H1 (cell line): ENCODE data around the gene ERO1A. TPM values are rescaled to one million over a fixed set of nuclear protein-coding genes. Genes with fewer than 3 reads are reported as not detected.

ENCODE experiments used
- CTCF ChIA-PET: fragments of 300-600 bp; sonication (Branson Sonifier 250); formaldehyde crosslinking; loops from one replicate; lab custom pipeline; 2021; ENCODE audit not compliant: partially characterized antibody; lab: Charles Lee
- POLR2A ChIA-PET: fragments of 300-600 bp; sonication (Branson Sonifier 250); formaldehyde crosslinking; loops from one replicate; lab custom pipeline; 2021; ENCODE audit warnings: inconsistent platforms; ENCODE audit not compliant: partially characterized antibody; lab: Charles Lee
- DNase-seq, 2 experiments: peaks; one replicate each; pipeline versions ENCODE4 v3.0.0 to v3.0.0-alpha.2; 2010 to 2022; ENCODE audit warnings: low spot score in 2 of 2, low read depth in 1 of 2, mixed read lengths in 1 of 2
- FAIRE-seq: peaks from 2 replicates; lab custom pipeline; 2011; peaks lifted over from hg19 to GRCh38; lab: Jason Lieb, UNC
- H2AFZ ChIP-seq: 2 replicates; pipeline ENCODE4 v1.8.1; 2012; ENCODE audit warnings: low read length, inconsistent platforms
- H2AK5ac ChIP-seq: 2 replicates; pipeline ENCODE4 v1.6.1; 2013; ENCODE audit warnings: low read depth, low read length
- H2BK120ac ChIP-seq: replicated peaks from 2 replicates; pipeline ENCODE3; 2013; ENCODE audit warnings: low read depth, low read length, inconsistent platforms
- H2BK12ac ChIP-seq: 2 replicates; pipeline ENCODE4 v1.6.1; 2013; ENCODE audit warnings: low read depth, low read length
- H2BK15ac ChIP-seq: 2 replicates; pipeline ENCODE4 v1.6.1; 2013; ENCODE audit warnings: low read length
- H2BK20ac ChIP-seq: 2 replicates; pipeline ENCODE4 v1.6.1; 2013; ENCODE audit warnings: low read length
- H2BK5ac ChIP-seq: 2 replicates; pipeline ENCODE4 v1.6.1; 2013; ENCODE audit warnings: low read depth, low read length
- H3K14ac ChIP-seq: 2 replicates; pipeline ENCODE4 v1.6.1; 2013; ENCODE audit warnings: inconsistent platforms; ENCODE audit not compliant: insufficient read length
- H3K18ac ChIP-seq: 2 replicates; pipeline ENCODE4 v1.6.1; 2013; ENCODE audit warnings: low read length; ENCODE audit errors: extremely low read depth
- H3K23ac ChIP-seq: 2 replicates; pipeline ENCODE4 v1.6.1; 2013; ENCODE audit warnings: inconsistent platforms; ENCODE audit not compliant: insufficient read length
- H3K23me2 ChIP-seq: 2 replicates; pipeline ENCODE4 v1.6.1; 2013; ENCODE audit warnings: low read depth, low read length
- H3K27ac ChIP-seq: 2 replicates; pipeline ENCODE4 v1.6.1; 2011; ENCODE audit warnings: low read depth, low read length, inconsistent platforms
- H3K27me3 ChIP-seq, 4 experiments: replicated peaks in 1 of 4; 1 replicate in 1 of 4; 2 replicates in 3 of 4; pipeline versions ENCODE4 v1.6.1 to v1.8.1; 2011 to 2013; ENCODE audit warnings: low read length in 3 of 4, mild to moderate bottlenecking in 3 of 4, inconsistent platforms in 2 of 4, mixed read lengths in 2 of 4, moderate library complexity in 1 of 4; ENCODE audit not compliant: control insufficient read depth in 3 of 4, insufficient read depth in 3 of 4; ENCODE audit errors: extremely low read depth in 1 of 4
- H3K36me3 ChIP-seq, 4 experiments: 2 replicates each; pipeline versions ENCODE4 v1.6.1 to v1.8.1; 2011 to 2013; ENCODE audit warnings: mild to moderate bottlenecking in 4 of 4, low read length in 3 of 4, moderate library complexity in 2 of 4, control low read depth in 1 of 4, inconsistent platforms in 1 of 4; ENCODE audit not compliant: insufficient read depth in 4 of 4, control insufficient read depth in 2 of 4
- H3K4ac ChIP-seq: replicated peaks from 2 replicates; pipeline ENCODE3; 2013; ENCODE audit warnings: low read length, low read depth, mixed read lengths, inconsistent platforms; ENCODE audit not compliant: insufficient read length
- H3K4me1 ChIP-seq, 4 experiments: replicated peaks in 1 of 4; 1 replicate in 1 of 4; 2 replicates in 3 of 4; pipeline versions ENCODE4 v1.6.1 to v1.8.1; 2011 to 2013; ENCODE audit warnings: low read length in 3 of 4, inconsistent platforms in 2 of 4, mixed read lengths in 1 of 4; ENCODE audit not compliant: insufficient read depth in 4 of 4, control insufficient read depth in 3 of 4
- H3K4me2 ChIP-seq, 2 experiments: 2 replicates each; pipeline versions ENCODE4 v1.6.1 to v1.8.1; 2011 to 2013; ENCODE audit warnings: low read depth in 2 of 2, low read length in 2 of 2, control low read depth in 1 of 2, inconsistent platforms in 1 of 2, mild to moderate bottlenecking in 1 of 2; ENCODE audit not compliant: insufficient read depth in 1 of 2
- H3K4me3 ChIP-seq, 4 experiments: fragments of 200-600, 300-600 bp in 1 of 4; sonication (generic), shearing (Covaris generic), sonication (Bioruptor Twin) in 1 of 4; 2 replicates each; pipeline versions ENCODE4 v1.5.1 to v1.8.1; 2011 to 2016; ENCODE audit warnings: low read length in 4 of 4, low read depth in 3 of 4, control low read depth in 2 of 4, inconsistent platforms in 2 of 4, mild to moderate bottlenecking in 2 of 4, mixed read lengths in 1 of 4, moderate library complexity in 1 of 4; ENCODE audit not compliant: insufficient read depth in 2 of 4; ENCODE audit errors: extremely low read depth in 1 of 4
- H3K56ac ChIP-seq: replicated peaks from 2 replicates; pipeline ENCODE3; 2013; ENCODE audit warnings: low read depth, mild to moderate bottlenecking, mixed read lengths, low read length, inconsistent platforms; ENCODE audit not compliant: insufficient read length
- H3K79me1 ChIP-seq: 2 replicates; pipeline ENCODE4 v1.6.1; 2013; ENCODE audit warnings: low read depth, low read length, control low read depth
- H3K79me2 ChIP-seq, 2 experiments: 2 replicates each; pipeline versions ENCODE4 v1.6.1 to v1.8.1; 2012 to 2013; ENCODE audit warnings: low read length in 2 of 2, mild to moderate bottlenecking in 2 of 2, inconsistent platforms in 1 of 2; ENCODE audit not compliant: insufficient read depth in 2 of 2, control insufficient read depth in 1 of 2
- H3K9ac ChIP-seq, 4 experiments: replicated peaks in 1 of 4; 1 replicate in 1 of 4; 2 replicates in 3 of 4; pipeline versions ENCODE4 v1.6.1 to v1.8.1; 2011 to 2013; ENCODE audit warnings: low read depth in 3 of 4, low read length in 3 of 4, control low read depth in 2 of 4, mild to moderate bottlenecking in 2 of 4, moderate library complexity in 2 of 4, inconsistent platforms in 1 of 4; ENCODE audit errors: extremely low read depth in 1 of 4
- H3K9me3 ChIP-seq, 2 experiments: 2 replicates each; pipeline versions ENCODE4 v1.6.1 to v1.8.1; 2012 to 2013; ENCODE audit warnings: mild to moderate bottlenecking in 2 of 2, moderate library complexity in 2 of 2, control low read depth in 1 of 2, inconsistent platforms in 1 of 2, low read depth in 1 of 2, low read length in 1 of 2, mixed read lengths in 1 of 2; ENCODE audit not compliant: insufficient read depth in 2 of 2
- H4K20me1 ChIP-seq, 2 experiments: replicated peaks in 1 of 2; 2 replicates each; pipeline versions ENCODE3 to v1.8.1; 2011 to 2013; ENCODE audit warnings: inconsistent platforms in 2 of 2, low read length in 2 of 2, mild to moderate bottlenecking in 1 of 2; ENCODE audit not compliant: insufficient read depth in 2 of 2, control insufficient read depth in 1 of 2
- H4K5ac ChIP-seq: 2 replicates; pipeline ENCODE4 v1.6.1; 2013; ENCODE audit warnings: low read length, low read depth, mixed read lengths, inconsistent platforms; ENCODE audit not compliant: insufficient read length
- H4K8ac ChIP-seq: 2 replicates; pipeline ENCODE4 v1.8.0; 2013; ENCODE audit warnings: mild to moderate bottlenecking, moderate library complexity, low read length, inconsistent platforms; ENCODE audit not compliant: insufficient read depth; ENCODE audit errors: extremely low read depth
- H4K91ac ChIP-seq: replicated peaks from 2 replicates; pipeline ENCODE3; 2013; ENCODE audit warnings: low read length, mixed read lengths, inconsistent platforms; ENCODE audit not compliant: insufficient read length
- CHD1 ChIP-seq: IDR thresholded peaks from 2 replicates; pipeline ENCODE4 v1.6.1; 2012; ENCODE audit warnings: low read depth, low read length, improper control_type of control experiment
- EP300 ChIP-seq, 2 experiments: IDR thresholded peaks; 1 replicate in 1 of 2; 2 replicates in 1 of 2; pipeline ENCODE4 v1.6.1; 2011 to 2012; ENCODE audit warnings: low read depth in 2 of 2, low read length in 2 of 2, mild to moderate bottlenecking in 2 of 2, borderline replicate concordance in 1 of 2, inconsistent platforms in 1 of 2, moderate library complexity in 1 of 2
- GTF2F1 ChIP-seq: IDR thresholded peaks from 2 replicates; pipeline ENCODE4 v1.6.1; 2012; ENCODE audit warnings: low read depth, low read length, improper control_type of control experiment, borderline replicate concordance
- JUN ChIP-seq: IDR thresholded peaks from 2 replicates; pipeline ENCODE4 v1.6.1; 2011; ENCODE audit warnings: low read depth, mild to moderate bottlenecking, improper control_type of control experiment, low read length
- KDM1A ChIP-seq: fragments of 200-600, 300-600 bp; sonication (generic); IDR thresholded peaks from 2 replicates; pipeline ENCODE4 v1.7.1; 2016; ENCODE audit warnings: mild to moderate bottlenecking, low read length, borderline replicate concordance
- MAX ChIP-seq: IDR thresholded peaks from 2 replicates; pipeline ENCODE4 v1.6.1; 2012; ENCODE audit warnings: inconsistent platforms
- NANOG ChIP-seq: IDR thresholded peaks from 2 replicates; pipeline ENCODE4 v1.6.1; 2011; ENCODE audit warnings: low read length, low read depth, mild to moderate bottlenecking, inconsistent platforms; ENCODE audit not compliant: insufficient read depth, poor library complexity, severe bottlenecking
- NRF1 ChIP-seq: IDR thresholded peaks from 2 replicates; pipeline ENCODE4 v1.6.1; 2011; ENCODE audit warnings: mild to moderate bottlenecking, low read depth, low read length, improper control_type of control experiment
- POLR2A ChIP-seq, 2 experiments: IDR thresholded peaks; 1 replicate in 1 of 2; 2 replicates in 1 of 2; pipeline ENCODE4 v1.6.1; 2011; ENCODE audit warnings: low read depth in 2 of 2, low read length in 2 of 2, mild to moderate bottlenecking in 2 of 2; ENCODE audit errors: control extremely low read depth in 1 of 2
- RBBP5 ChIP-seq: IDR thresholded peaks from 2 replicates; pipeline ENCODE4 v1.7.1; 2012; ENCODE audit warnings: low read depth, mild to moderate bottlenecking, inconsistent platforms, low read length, moderate library complexity, borderline replicate concordance
- RNF2 ChIP-seq: fragments of 200-900, 300-1000 bp; sonication (generic); IDR thresholded peaks from 2 replicates; pipeline ENCODE4 v1.7.1; 2016; ENCODE audit warnings: borderline replicate concordance, low read depth, mild to moderate bottlenecking, antibody characterized with exemption, low read length; ENCODE audit not compliant: poor library complexity, severe bottlenecking; ENCODE audit errors: missing control alignments
- SAP30 ChIP-seq: fragments of 300-600 bp; sonication (generic); IDR thresholded peaks from 2 replicates; pipeline ENCODE4 v1.7.1; 2012; ENCODE audit warnings: low read length, moderate library complexity, mild to moderate bottlenecking, inconsistent platforms; ENCODE audit not compliant: insufficient read depth, insufficient replicate concordance
- TAF1 ChIP-seq: IDR thresholded peaks from 2 replicates; pipeline ENCODE4 v1.6.1; 2011; ENCODE audit warnings: mild to moderate bottlenecking, low read depth, low read length
- WGBS, 2 experiments: shearing (Covaris generic) in 1 of 2; methylation state at CpG; one replicate each; pipeline versions ENCODE4 v1.1.6 to v1.1.7; 2013 to 2015; ENCODE audit warnings: low lambda C conversion rate in 2 of 2, mixed read lengths in 2 of 2, inconsistent platforms in 1 of 2, low coverage in 1 of 2, missing lambda C conversion rate in 1 of 2; ENCODE audit not compliant: insufficient replicate concordance in 2 of 2, insufficient coverage in 1 of 2, insufficient read length in 1 of 2; ENCODE audit errors: extremely low coverage in 1 of 2, missing lambda C conversion rate in 1 of 2; 5-methylcytosine and 5-hydroxymethylcytosine counted together
- polyA plus RNA-seq, 7 experiments: library from polyadenylated mRNA; depleted of rRNA in 3 of 7; stranded (reverse) in 5 of 7; unstranded in 2 of 7; fragments of >200 nt in 5 of 7; fragments of 200-250 nt in 2 of 7; gene quantifications; 1 replicate in 5 of 7; 2 replicates in 1 of 7; 4 replicates in 1 of 7; pipeline versions ENCODE4 v1.2.1 to v1.2.3, GENCODE V29; 2011 to 2013; ENCODE audit warnings: missing spikeins in 2 of 7, mixed read lengths in 2 of 7
- total RNA-seq: library from RNA; stranded (reverse); fragmentation: NEBNext Ultra II Directional; extraction: Animal tissue kit (Norgen Biotek cat#: 25700); gene quantifications from 2 replicates; pipeline ENCODE4 v1.2.1, GENCODE V29; 2021

The ERO1A gene
- total and polyA plus RNA-seq, 2 of the 8 experiments (the other 6 are each of a cell fraction or from before 2014, with no cell fraction given), result 15.7 to 42.0 TPM

- Histone ChIP-seq H3K4me1 (peaks cover 0 to 3% (median 1%) of the 10 kb centered on the region in 4 experiments; a peak in 1 of 7 replicates), H2AFZ (no peak overlapping the region), H3K18ac (no peak overlapping the region), H3K36me3 (peaks cover 0 to 2% (median 0%) of the 10 kb centered on the region in 4 experiments; a peak in 2 of 8 replicates), H2BK20ac (no peak overlapping the region), H3K27ac (no peak overlapping the region), H4K8ac (no peak overlapping the region), H3K9ac (no peak overlapping the region), H4K91ac (no peak overlapping the region), H2BK12ac (no peak overlapping the region), H2BK5ac (no peak overlapping the region), H3K79me2 (peaks cover 11 to 16% of the 10 kb centered on the region in 2 experiments; a peak in 3 of 4 replicates), H3K79me1 (no peaks in the 10 kb centered on the region), H3K27me3 (no peaks in the 10 kb centered on the region), H3K9me3 (no peaks in the 10 kb centered on the region), H4K5ac (no peak overlapping the region), H3K4ac (no peak overlapping the region), H2AK5ac (no peak overlapping the region), H3K14ac (no peak overlapping the region), H2BK120ac (no peak overlapping the region), H2BK15ac (no peak overlapping the region), H3K56ac (no peak overlapping the region), H3K23ac (no peak overlapping the region), H4K20me1 (no peaks in the 10 kb centered on the region), H3K4me2 (no peak overlapping the region), H3K4me3 (no peak overlapping the region), H3K23me2 (peaks cover 2% of the 10 kb centered on the region; the same call in 1 of the 2 replicates)
- CTCF ChIA-PET, result interaction anchor here (1.2 kb wide), 1 partner anchor 19 kb away, joined by 3 read pairs; no protein-coding TSS in a partner anchor
- FAIRE-seq (no peak), DNase-seq (no peak)
- 81% methylated on average over 2 of the region's 2 CpGs; no CpG with 5 or more reads in 1 of the 2 experiments for WGBS, 2 experiments
- POLR2A ChIA-PET, result interaction anchor here (1.4 kb wide), 1 partner anchor 8 kb away, joined by 3 read pairs; the partner anchor contains the start of gene ERO1A
- no peak for TF ChIP-seq JUN
- no peak for TF ChIP-seq NRF1
- no peak for TF ChIP-seq RBBP5
- TF ChIP-seq CHD1, result no peak
- no peak for TF ChIP-seq NANOG
- no peak for TF ChIP-seq GTF2F1
- TF ChIP-seq MAX, result no peak
- TF ChIP-seq SAP30, result no peak
- TF ChIP-seq EP300 (IDR thresholded peaks at IDR 0.05; ENCODE audit: borderline replicate concordance in 1 of 2, low read depth in 2 of 2, low read length in 2 of 2), result no peak
- no peak for TF ChIP-seq TAF1
- TF ChIP-seq POLR2A (IDR thresholded peaks at IDR 0.05; ENCODE audit: control extremely low read depth in 1 of 2, low read depth in 2 of 2, low read length in 2 of 2), result no peak
- TF ChIP-seq RNF2, result no peak
- TF ChIP-seq KDM1A, result no peak
These were observed 8.3 kb upstream of the ERO1A start for GRCh38 chr14:52703664-52704063.
